Hepatocyte (in vitro differentiated cells): ENCODE data around the gene MRPL37. TPM values are rescaled to one million over a fixed set of nuclear protein-coding genes. Genes with fewer than 3 reads are reported as not detected.

Source experiments
- DNase-seq: peaks from one replicate; pipeline ENCODE4 v3.0.0-alpha.2; 2016; ENCODE audit warnings: low spot score
- H2AFZ ChIP-seq: fragments of 200-600 bp; sonication (generic); 2 replicates; pipeline ENCODE4 v1.6.0; 2016; ENCODE audit warnings: antibody characterized with exemption, mild to moderate bottlenecking
- H3K27ac ChIP-seq: fragments of 200-600 bp; sonication (generic); 2 replicates; pipeline ENCODE4 v1.5.1; 2016; ENCODE audit warnings: mild to moderate bottlenecking
- H3K27me3 ChIP-seq: fragments of 200-600 bp; sonication (generic); 2 replicates; pipeline ENCODE4 v1.6.1; 2016
- H3K36me3 ChIP-seq: fragments of 200-600 bp; sonication (generic); replicated peaks from 2 replicates; pipeline ENCODE4 v1.5.1; 2016; ENCODE audit warnings: low read depth; ENCODE audit not compliant: insufficient read depth
- H3K4me1 ChIP-seq: fragments of 200-600 bp; sonication (generic); 2 replicates; pipeline ENCODE4 v1.5.1; 2016; ENCODE audit warnings: mild to moderate bottlenecking, moderate library complexity; ENCODE audit not compliant: insufficient read depth
- H3K4me2 ChIP-seq: fragments of 200-600 bp; sonication (generic); 2 replicates; pipeline ENCODE4 v1.6.0; 2016
- H3K4me3 ChIP-seq: fragments of 200-600 bp; sonication (generic); 2 replicates; pipeline ENCODE4 v1.5.1; 2016; ENCODE audit warnings: mild to moderate bottlenecking
- H3K79me2 ChIP-seq: fragments of 200-600 bp; sonication (generic); 2 replicates; pipeline ENCODE4 v1.6.0; 2017; ENCODE audit warnings: mild to moderate bottlenecking
- H3K9me2 ChIP-seq: fragments of 200-600 bp; sonication (generic); replicated peaks from 2 replicates; pipeline ENCODE4 v1.6.0; 2017; ENCODE audit warnings: mild to moderate bottlenecking; ENCODE audit not compliant: insufficient read depth
- H3K9me3 ChIP-seq: fragments of 200-600 bp; sonication (generic); 2 replicates; pipeline ENCODE4 v1.5.1; 2016; ENCODE audit warnings: low read depth, mild to moderate bottlenecking
- H4K20me1 ChIP-seq: fragments of 200-600 bp; sonication (generic); 2 replicates; pipeline ENCODE4 v1.6.0; 2016; ENCODE audit warnings: mild to moderate bottlenecking; ENCODE audit not compliant: insufficient read depth, poor library complexity, severe bottlenecking
- CTCF ChIP-seq: fragments of 200-600 bp; sonication (generic); IDR thresholded peaks from 2 replicates; pipeline ENCODE4 v1.5.1; 2016; ENCODE audit warnings: antibody characterized with exemption, mild to moderate bottlenecking; ENCODE audit not compliant: poor library complexity
- EZH2 ChIP-seq: fragments of 200-600 bp; sonication (generic); IDR thresholded peaks from 2 replicates; pipeline ENCODE4 v1.6.1; 2016; ENCODE audit warnings: antibody characterized with exemption, mild to moderate bottlenecking, borderline replicate concordance
- EZH2phosphoT487 ChIP-seq: fragments of 200-600 bp; sonication (generic); IDR thresholded peaks from one replicate; pipeline ENCODE4 v1.6.1; 2018; ENCODE audit warnings: antibody characterized with exemption, mild to moderate bottlenecking, low read depth, moderate library complexity; ENCODE audit not compliant: unreplicated experiment, severe bottlenecking
- WGBS: methylation state at CpG from one replicate; pipeline ENCODE4 v1.1.6; 2016; ENCODE audit warnings: low lambda C conversion rate; ENCODE audit errors: missing lambda C conversion rate; 5-methylcytosine and 5-hydroxymethylcytosine counted together
- polyA plus RNA-seq: library from polyadenylated mRNA; unstranded; fragments of >200 nt; fragmentation: Nextera tagmentation; extraction: Ambion mirVana; gene quantifications from 2 replicates; pipeline ENCODE4 v1.2.1, GENCODE V29; 2016
- total RNA-seq: library from RNA; depleted of rRNA; stranded (reverse); fragments of >200 nt; gene quantifications from 2 replicates; pipeline ENCODE4 v1.2.3, GENCODE V29; 2014

MRPL37 gene
- total and polyA plus RNA-seq, 2 experiments from 2014 or later = 60.9 to 81.8 TPM

- H3K4me3 ChIP-seq = no peak overlapping the region
- no peaks in the 10 kb centered on the region for H4K20me1 ChIP-seq
- no peak overlapping the region for H3K27ac ChIP-seq
These were observed 40.9 kb downstream of the MRPL37 start for GRCh38 chr1:54240741-54241335.

GRCh38 chr1:54241364-54241763 lies 41.4 kb downstream of the MRPL37 start:
- no peak overlapping the region for H3K27ac ChIP-seq
- TF ChIP-seq CTCF (no peak), EZH2 (no peak), EZH2phosphoT487 (no peak)
- 93% methylated on average over 6 of the region's 6 CpGs for WGBS
- H3K9me3 ChIP-seq = no peaks in the 10 kb centered on the region
- no peaks in the 10 kb centered on the region for H4K20me1 ChIP-seq
- no peak overlapping the region for H3K4me3 ChIP-seq
- no peaks in the 10 kb centered on the region for H3K36me3 ChIP-seq
- no peaks in the 10 kb centered on the region for H3K4me1 ChIP-seq
- no peak overlapping the region for H2AFZ ChIP-seq
- no peak for DNase-seq
- no peaks in the 10 kb centered on the region for H3K79me2 ChIP-seq
- no peaks in the 10 kb centered on the region for H3K27me3 ChIP-seq
- H3K9me2 ChIP-seq = no peaks in the 10 kb centered on the region
- H3K4me2 ChIP-seq = no peak overlapping the region

More at GRCh38 chr1:54240741-54241335, 40.9 kb downstream of the MRPL37 start:
- 94% methylated on average over 12 of the region's 12 CpGs for WGBS
- Histone ChIP-seq H3K79me2 (no peaks in the 10 kb centered on the region), H3K4me1 (no peaks in the 10 kb centered on the region), H3K27me3 (no peaks in the 10 kb centered on the region), H3K9me3 (no peaks in the 10 kb centered on the region), H2AFZ (no peak overlapping the region), H3K4me2 (no peak overlapping the region), H3K9me2 (no peaks in the 10 kb centered on the region), H3K36me3 (no peaks in the 10 kb centered on the region)
- TF ChIP-seq CTCF (no peak), EZH2phosphoT487 (no peak), EZH2 (no peak)
- DNase-seq = no peak

GRCh38 chr1:54243022-54243421 lies 43.1 kb downstream of the MRPL37 start:
- 95% methylated on average over 13 of the region's 13 CpGs for WGBS
- no peak for DNase-seq
- no peaks in the 10 kb centered on the region for H3K9me3 ChIP-seq
- H3K27ac ChIP-seq = no peak overlapping the region
- no peaks in the 10 kb centered on the region for H3K27me3 ChIP-seq
- TF ChIP-seq EZH2phosphoT487 = no peak
- TF ChIP-seq CTCF = no peak
- no peak for TF ChIP-seq EZH2
- no peak overlapping the region for H3K4me2 ChIP-seq
- H3K4me3 ChIP-seq = no peak overlapping the region
- no peaks in the 10 kb centered on the region for H4K20me1 ChIP-seq
- H3K36me3 ChIP-seq = no peaks in the 10 kb centered on the region
- H3K79me2 ChIP-seq = no peaks in the 10 kb centered on the region
- H3K4me1 ChIP-seq = no peaks in the 10 kb centered on the region
- no peaks in the 10 kb centered on the region for H3K9me2 ChIP-seq
- no peak overlapping the region for H2AFZ ChIP-seq

DNA sequence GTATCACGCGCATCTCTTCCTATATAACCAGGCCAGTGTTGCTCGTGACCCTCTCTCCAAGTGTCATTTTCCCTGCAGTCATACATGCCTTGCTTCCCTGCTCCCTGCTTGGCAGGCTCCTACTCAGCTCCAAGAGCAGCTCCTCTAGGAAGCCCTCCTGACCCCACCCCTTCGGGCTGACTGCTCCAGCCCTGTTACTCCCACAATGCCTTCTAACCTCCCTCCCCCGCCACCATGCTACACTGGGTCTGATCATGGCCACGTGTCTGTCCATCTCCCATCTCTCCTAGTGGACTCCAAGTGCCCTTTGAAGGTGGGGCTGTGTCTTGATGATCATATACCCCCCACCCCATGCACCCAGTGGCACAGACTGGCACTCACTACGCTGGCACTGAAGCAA lies 44.7 kb downstream of the MRPL37 start:
- Histone ChIP-seq H3K9me3 (no peaks in the 10 kb centered on the region), H3K4me2 (no peak overlapping the region), H3K79me2 (peaks cover 2% of the 10 kb centered on the region), H3K27me3 (no peaks in the 10 kb centered on the region), H2AFZ (no peak overlapping the region), H3K27ac (no peak overlapping the region), H3K36me3 (no peaks in the 10 kb centered on the region), H4K20me1 (no peaks in the 10 kb centered on the region), H3K4me3 (no peak overlapping the region), H3K4me1 (no peaks in the 10 kb centered on the region), H3K9me2 (no peaks in the 10 kb centered on the region)
- DNase-seq = no peak
- no peak for TF ChIP-seq CTCF
- no peak for TF ChIP-seq EZH2
- no peak for TF ChIP-seq EZH2phosphoT487
- WGBS = 91% methylated on average over 7 of the region's 7 CpGs
